IMR-90 (cell line): ENCODE results near the gene PTPRO. TPM values are rescaled to one million over a fixed set of nuclear protein-coding genes. Genes with fewer than 3 reads are reported as not detected.

ENCODE experiments used
- ATAC-seq: fragments of 200-7000 bp; cut with Tn5 transposase; 2 replicates; pipeline ENCODE4 v1.9.1; 2020; ENCODE audit warnings: low read depth, mild to moderate bottlenecking, moderate library complexity
- BruUV-seq: library from RNA; stranded (reverse); fragments of 400-500 nt; replicated peaks from 2 replicates; lab custom pipeline; 2021; lab: Mats Ljungman, UMichigan
- CTCF ChIA-PET: fragments of 300-600 bp; formaldehyde crosslinking; extraction: SDS; loops from one replicate; lab custom pipeline; 2021; ENCODE audit warnings: antibody characterized with exemption; lab: Yijun Ruan, JAX
- POLR2A ChIA-PET: fragments of 300-600 bp; sonication (Branson Sonifier 250); formaldehyde crosslinking; loops from one replicate; lab custom pipeline; 2022; ENCODE audit warnings: antibody characterized with exemption; ENCODE audit not compliant: unreplicated experiment; lab: Charles Lee
- DNase-seq: peaks from one replicate; pipeline ENCODE4 v3.0.0; 2013
- H2AFZ ChIP-seq: replicated peaks from 2 replicates; pipeline ENCODE3; 2013; ENCODE audit warnings: low read length, mild to moderate bottlenecking; ENCODE audit not compliant: poor library complexity
- H2AK5ac ChIP-seq: 2 replicates; pipeline ENCODE4 v1.6.1; 2013; ENCODE audit warnings: low read depth, low read length, inconsistent platforms
- H2AK9ac ChIP-seq: replicated peaks from 2 replicates; pipeline ENCODE3; 2013; ENCODE audit warnings: mild to moderate bottlenecking, low read depth, low read length, moderate library complexity; ENCODE audit not compliant: poor library complexity
- H2BK120ac ChIP-seq: 2 replicates; pipeline ENCODE4 v1.6.1; 2013; ENCODE audit warnings: low read depth, low read length, inconsistent platforms
- H2BK15ac ChIP-seq: 3 replicates; pipeline ENCODE4 v1.6.1; 2013; ENCODE audit warnings: low read depth, low read length, inconsistent platforms
- H2BK20ac ChIP-seq: 2 replicates; pipeline ENCODE4 v1.6.1; 2013; ENCODE audit warnings: low read depth, mild to moderate bottlenecking, inconsistent platforms, low read length, moderate library complexity
- H2BK5ac ChIP-seq: 2 replicates; pipeline ENCODE4 v1.6.1; 2013; ENCODE audit warnings: mild to moderate bottlenecking, low read depth, low read length, inconsistent platforms; ENCODE audit not compliant: poor library complexity, severe bottlenecking
- H3K14ac ChIP-seq: replicated peaks from 2 replicates; pipeline ENCODE4 v1.6.1; 2013; ENCODE audit warnings: low read depth, low read length, inconsistent platforms
- H3K18ac ChIP-seq: 2 replicates; pipeline ENCODE4 v1.6.1; 2013; ENCODE audit warnings: low read depth, low read length, control low read depth
- H3K23ac ChIP-seq: 2 replicates; pipeline ENCODE4 v1.6.1; 2013; ENCODE audit warnings: low read depth, low read length, inconsistent platforms
- H3K27ac ChIP-seq: 2 replicates; pipeline ENCODE4 v1.5.1; 2013; ENCODE audit warnings: mild to moderate bottlenecking, control low read depth, low read length; ENCODE audit not compliant: insufficient read depth
- H3K27me3 ChIP-seq: 2 replicates; pipeline ENCODE4 v1.6.1; 2013; ENCODE audit warnings: low read length; ENCODE audit not compliant: control insufficient read depth, insufficient read depth
- H3K36me3 ChIP-seq: 2 replicates; pipeline ENCODE4 v1.6.1; 2013; ENCODE audit warnings: low read length, mixed read lengths; ENCODE audit not compliant: control insufficient read depth, insufficient read depth
- H3K4ac ChIP-seq: 2 replicates; pipeline ENCODE4 v1.6.1; 2013; ENCODE audit warnings: low read depth, low read length, inconsistent platforms
- H3K4me1 ChIP-seq: 2 replicates; pipeline ENCODE4 v1.6.1; 2013; ENCODE audit warnings: low read length, mixed read lengths; ENCODE audit not compliant: control insufficient read depth, insufficient read depth
- H3K4me2 ChIP-seq: 2 replicates; pipeline ENCODE4 v1.6.1; 2013; ENCODE audit warnings: low read depth, mild to moderate bottlenecking, control low read depth, low read length, moderate library complexity
- H3K4me3 ChIP-seq: 2 replicates; pipeline ENCODE4 v1.5.1; 2013; ENCODE audit warnings: low read depth, mild to moderate bottlenecking, control low read depth, low read length, moderate library complexity; ENCODE audit not compliant: insufficient read depth
- H3K56ac ChIP-seq: 2 replicates; pipeline ENCODE4 v1.6.1; 2013; ENCODE audit warnings: low read length, inconsistent platforms; ENCODE audit not compliant: insufficient read depth; ENCODE audit errors: extremely low read depth
- H3K79me1 ChIP-seq, 2 experiments: 2 replicates each; pipeline ENCODE4 v1.6.1; 2013; ENCODE audit warnings: low read length in 2 of 2, inconsistent platforms in 1 of 2, low read depth in 1 of 2
- H3K9ac ChIP-seq: 2 replicates; pipeline ENCODE4 v1.6.1; 2013; ENCODE audit warnings: low read depth, low read length, control low read depth
- H3K9me1 ChIP-seq: 2 replicates; pipeline ENCODE4 v1.6.1; 2013; ENCODE audit warnings: low read length, inconsistent platforms; ENCODE audit not compliant: insufficient read depth
- H3K9me3 ChIP-seq: 2 replicates; pipeline ENCODE4 v1.6.1; 2013; ENCODE audit warnings: low read length; ENCODE audit not compliant: control insufficient read depth, insufficient read depth
- H4K20me1 ChIP-seq: 2 replicates; pipeline ENCODE4 v1.6.1; 2013; ENCODE audit warnings: low read length, inconsistent platforms; ENCODE audit not compliant: insufficient read depth
- H4K5ac ChIP-seq: 2 replicates; pipeline ENCODE4 v1.6.1; 2013; ENCODE audit warnings: mild to moderate bottlenecking, low read depth, low read length, control low read depth
- H4K8ac ChIP-seq, 2 experiments: 2 replicates each; pipeline ENCODE4 v1.6.1; 2013; ENCODE audit warnings: low read depth in 2 of 2, low read length in 2 of 2, control low read depth in 1 of 2, inconsistent platforms in 1 of 2
- H4K91ac ChIP-seq: 2 replicates; pipeline ENCODE4 v1.6.1; 2013; ENCODE audit warnings: low read depth, low read length, inconsistent platforms; ENCODE audit not compliant: insufficient read depth
- CEBPB ChIP-seq: IDR thresholded peaks from 2 replicates; pipeline ENCODE4 v1.6.1; 2012; ENCODE audit warnings: low read depth, low read length, improper control_type of control experiment
- MAZ ChIP-seq: IDR thresholded peaks from 2 replicates; pipeline ENCODE4 v1.6.1; 2012; ENCODE audit warnings: low read depth, mild to moderate bottlenecking, low read length, improper control_type of control experiment, moderate library complexity, borderline replicate concordance
- RFX5 ChIP-seq: IDR thresholded peaks from 2 replicates; pipeline ENCODE4 v1.8.0; 2012; ENCODE audit warnings: low read depth, mild to moderate bottlenecking, low read length, moderate library complexity
- WGBS, 2 experiments: methylation state at CpG; one replicate each; pipeline versions ENCODE4 v1.1.5 to v1.1.7; 2013; ENCODE audit warnings: missing lambda C conversion rate in 2 of 2; ENCODE audit not compliant: insufficient read length in 1 of 2; ENCODE audit errors: extremely low coverage in 2 of 2; 5-methylcytosine and 5-hydroxymethylcytosine counted together
- dilution Hi-C: fragments of 300-500 bp; cut with HindIII; formaldehyde crosslinking; loops from one replicate; pipeline ENCODE4 v1.14.3; 2018; ENCODE audit warnings: low sequenced_read_pairs; ENCODE audit not compliant: unreplicated experiment
- in situ Hi-C: fragments of 300-500 bp; cut with MboI; formaldehyde crosslinking; loops from 3 replicates; pipeline ENCODE4 v1.14.3; 2019; ENCODE audit warnings: low sequenced_read_pairs, inconsistent platforms, mixed read lengths
- intact Hi-C: fragments of 100-400 bp; cut with micrococcal nuclease; formaldehyde crosslinking; loops from 2 replicates; pipeline ENCODE4 v1.10.0; 2022
- polyA plus RNA-seq, 3 experiments: library from polyadenylated mRNA; depleted of rRNA; stranded (reverse); fragments of >200 nt; gene quantifications; 2 replicates each; pipeline ENCODE4 v1.2.3, GENCODE V29; 2012; ENCODE audit warnings: low replicate concordance in 1 of 3
- total RNA-seq: library from RNA; depleted of rRNA; stranded (reverse); fragments of >200 nt; gene quantifications from 2 replicates; pipeline ENCODE4 v1.2.3, GENCODE V29; 2012

The PTPRO gene
- total and polyA plus RNA-seq, 2 of the 4 experiments (the other 2 are of a cell fraction) = 0.03 to 0.18 TPM

- H3K27ac ChIP-seq = no peak overlapping the region
- no peak overlapping the region for H4K8ac ChIP-seq
- DNase-seq (no peak), ATAC-seq (no peak)
- no peak overlapping the region for H3K18ac ChIP-seq
- no peak overlapping the region for H2AK9ac ChIP-seq
- no peak overlapping the region for H3K4me3 ChIP-seq
- ChIA-PET CTCF (interaction anchor here (0.6 kb wide), 1 partner anchor 307 kb away, joined by 3 read pairs; no protein-coding TSS in a partner anchor), POLR2A (no interaction called here)
- no peak overlapping the region for H4K91ac ChIP-seq
- no peak overlapping the region for H2AFZ ChIP-seq
- no peak overlapping the region for H3K4ac ChIP-seq
- no peak overlapping the region for H2AK5ac ChIP-seq
- H3K9ac ChIP-seq = no peak overlapping the region
- H3K9me3 ChIP-seq = no peaks in the 10 kb centered on the region
- no peaks in the 10 kb centered on the region for H3K4me1 ChIP-seq
- BruUV-seq = no TSS peak
- no peak overlapping the region for H2BK5ac ChIP-seq
- H3K4me2 ChIP-seq = no peak overlapping the region
- WGBS, 2 experiments = no CpG with 5 or more reads among the region's 6 CpGs
- H3K27me3 ChIP-seq = peaks cover 18% of the 10 kb centered on the region
- H4K5ac ChIP-seq = no peak overlapping the region
- H2BK120ac ChIP-seq = no peak overlapping the region
- no peak overlapping the region for H3K14ac ChIP-seq
- no peaks in the 10 kb centered on the region for H4K20me1 ChIP-seq
- in situ Hi-C loops = loop anchor here (5.0 kb wide), 1 partner anchor 249 kb away; no protein-coding TSS in a partner anchor
- H3K23ac ChIP-seq = no peak overlapping the region
- H3K56ac ChIP-seq = no peak overlapping the region
- no peaks in the 10 kb centered on the region for H3K9me1 ChIP-seq
- H3K79me1 ChIP-seq = no peaks in the 10 kb centered on the region
- no peaks in the 10 kb centered on the region for H3K36me3 ChIP-seq
- H2BK20ac ChIP-seq = no peak overlapping the region
- TF ChIP-seq RFX5 = no peak
- TF ChIP-seq MAZ = no peak
- 0 out of 2 replicates have a peak, but pooled peaks have one; percentile 6 for TF ChIP-seq CEBPB
- dilution Hi-C loops = no loop called here
- intact Hi-C loops = loop anchor here (5.0 to 10.0 kb wide), 2 partner anchors 526 to 799 kb away; no protein-coding TSS in a partner anchor
- no peak overlapping the region for H2BK15ac ChIP-seq
Observed at GRCh38 chr12:15520844-15521243, 198.5 kb downstream of the PTPRO start.
